ENCODE data around the gene CXCL8.
"Not testable (repeated sequence)": the region's sequence is repeated elsewhere in the genome, so short reads cannot be mapped to it uniquely, and the experiment has no call there.

Gene CXCL8

DNA sequence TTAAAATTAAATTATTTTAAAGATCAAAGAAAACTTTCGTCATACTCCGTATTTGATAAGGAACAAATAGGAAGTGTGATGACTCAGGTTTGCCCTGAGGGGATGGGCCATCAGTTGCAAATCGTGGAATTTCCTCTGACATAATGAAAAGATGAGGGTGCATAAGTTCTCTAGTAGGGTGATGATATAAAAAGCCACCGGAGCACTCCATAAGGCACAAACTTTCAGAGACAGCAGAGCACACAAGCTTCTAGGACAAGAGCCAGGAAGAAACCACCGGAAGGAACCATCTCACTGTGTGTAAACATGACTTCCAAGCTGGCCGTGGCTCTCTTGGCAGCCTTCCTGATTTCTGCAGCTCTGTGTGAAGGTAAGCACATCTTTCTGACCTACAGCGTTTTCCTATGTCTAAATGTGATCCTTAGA lies at the start of gene CXCL8:
TSS of gene CXCL8 (plus strand) at position 217 of the 426 bp plus-strand sequence. CDS start at position 307, 90 bp downstream.
- DNase-seq (ENCODE audit: low read depth), result no peak

DNA sequence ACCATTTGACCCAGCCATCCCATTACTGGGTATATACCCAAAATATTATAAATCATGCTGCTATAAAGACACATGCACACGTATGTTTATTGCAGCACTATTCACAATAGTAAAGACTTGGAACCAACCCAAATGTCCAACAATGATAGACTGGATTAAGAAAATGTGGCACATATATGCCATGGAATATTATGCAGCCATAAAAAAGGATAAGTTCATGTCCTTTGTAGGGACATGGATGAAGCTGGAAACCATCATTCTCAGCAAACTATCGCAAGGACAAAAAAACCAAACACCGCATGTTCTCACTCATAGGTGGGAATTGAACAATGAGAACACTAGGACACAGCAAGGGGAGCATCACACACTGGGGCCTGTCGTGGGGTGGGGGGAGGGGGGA lies 49.2 kb upstream of the CXCL8 start:
- DNase-seq (ENCODE audit: low read depth), result not testable (repeated sequence)

DNA sequence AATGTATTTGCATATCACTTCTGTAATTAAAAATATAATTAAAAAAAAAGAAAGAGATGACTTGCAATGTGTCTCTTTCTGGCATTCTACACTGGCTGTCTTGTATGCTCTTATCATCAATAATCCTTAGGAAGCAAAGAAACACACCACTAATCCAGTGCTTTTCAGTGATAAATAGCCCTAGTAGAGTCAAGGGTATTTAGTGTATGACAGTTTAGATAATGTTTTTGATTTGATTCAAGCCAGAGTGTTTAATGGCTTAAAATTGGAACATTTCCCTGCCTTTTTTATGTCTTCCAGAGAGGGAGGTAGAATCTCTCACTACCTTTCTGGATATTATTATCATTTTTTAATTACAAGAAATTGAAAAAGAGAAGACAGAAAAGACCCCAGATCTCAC lies 48.6 kb upstream of the CXCL8 start:
- no peak for DNase-seq (ENCODE audit: low read depth)

DNA sequence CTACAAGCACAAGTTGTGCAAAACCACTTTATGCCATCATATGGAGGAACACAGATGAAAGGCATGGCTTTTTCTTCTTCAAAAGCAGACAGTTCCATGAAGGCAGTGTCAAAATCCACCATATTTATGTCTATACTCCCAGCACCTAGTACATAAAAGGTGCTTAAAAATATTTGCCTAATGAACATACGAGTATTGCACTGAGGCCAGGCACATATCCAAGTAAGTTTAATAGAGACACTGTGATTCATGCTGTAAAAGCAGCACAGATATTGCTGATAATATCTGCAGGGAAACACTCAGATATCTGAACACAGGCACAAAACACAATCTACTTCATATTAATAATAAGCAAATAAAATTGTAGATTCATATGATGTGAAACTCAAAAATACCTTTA lies 48.1 kb upstream of the CXCL8 start:
- no peak for DNase-seq (ENCODE audit: low read depth)

DNA sequence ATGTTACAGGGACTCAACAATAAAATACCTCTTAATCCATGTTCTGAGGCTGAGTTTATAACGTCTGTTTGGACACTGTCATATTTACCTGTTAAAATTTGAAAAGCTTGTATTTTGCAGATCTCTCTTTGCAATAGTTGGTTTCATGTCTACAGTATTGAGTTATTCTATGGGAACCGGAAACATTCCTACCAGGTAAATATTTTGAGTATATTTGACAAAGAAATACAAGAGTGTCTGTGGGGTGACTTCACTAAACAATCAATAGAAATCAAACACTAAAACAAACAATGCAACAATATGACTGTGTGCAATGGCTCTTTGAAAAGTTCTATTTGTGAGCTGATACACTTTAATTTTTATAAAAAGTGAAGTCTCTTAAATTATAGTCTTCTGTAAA lies 47.7 kb upstream of the CXCL8 start:
- no peak for DNase-seq (ENCODE audit: low read depth)

DNA sequence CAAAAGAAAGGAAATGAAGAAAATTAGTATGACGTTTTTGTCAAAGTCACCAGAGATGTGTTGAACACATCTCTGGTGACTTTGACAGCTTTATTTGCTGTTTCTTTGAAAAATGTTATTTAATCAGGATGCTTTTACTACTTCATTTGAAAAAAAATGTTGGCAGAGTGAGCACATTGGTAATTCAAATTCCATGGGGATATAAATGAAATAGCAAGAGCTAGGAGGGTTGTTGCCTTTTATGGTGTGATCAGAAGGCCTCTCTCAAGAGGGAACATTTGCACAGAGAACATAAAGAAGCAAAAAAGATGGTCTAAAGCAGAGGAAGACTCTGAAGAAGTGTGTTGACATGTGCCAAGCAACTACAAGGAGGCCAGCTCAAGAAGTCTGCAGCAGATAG lies 46.6 kb upstream of the CXCL8 start:
- DNase-seq (ENCODE audit: low read depth), result no peak

DNA sequence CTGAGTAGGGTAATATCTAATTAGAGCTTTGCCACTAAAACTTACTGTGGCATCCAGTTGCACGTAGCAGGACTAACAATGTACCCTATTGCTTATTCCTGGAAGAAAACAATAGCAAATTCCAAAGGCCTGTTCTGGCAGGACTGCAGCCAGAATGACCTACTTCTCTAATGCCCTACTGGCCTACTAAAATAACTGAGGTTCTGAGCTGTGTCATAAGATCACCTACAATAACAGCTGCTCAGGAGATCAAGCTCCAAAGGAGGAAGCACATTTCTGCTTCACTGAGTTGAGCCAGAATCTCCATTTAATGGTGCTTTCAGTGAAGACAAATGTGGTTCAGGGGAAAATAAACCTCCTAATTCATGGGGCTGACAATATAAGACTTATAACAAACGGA lies 42.2 kb upstream of the CXCL8 start:
- DNase-seq (ENCODE audit: low read depth), result no peak

DNA sequence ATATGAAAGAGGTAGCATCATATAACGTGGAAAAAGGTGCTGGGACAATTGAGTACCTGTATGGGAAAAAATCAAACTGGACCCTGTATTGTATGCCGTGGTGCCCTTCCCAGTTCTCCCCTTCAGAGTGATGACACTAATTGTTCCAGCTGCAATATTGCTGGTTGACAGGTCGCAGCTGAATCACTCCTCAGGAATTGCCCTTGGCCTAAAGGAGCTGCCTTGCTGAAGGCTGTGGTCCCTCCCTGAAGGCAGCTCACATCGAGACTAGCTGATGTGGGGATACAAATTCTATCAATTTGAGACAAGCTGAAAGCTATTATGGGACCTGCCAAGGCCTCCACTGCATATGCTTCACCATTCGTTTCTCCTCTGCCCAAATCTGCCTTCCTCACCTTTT lies 39.3 kb upstream of the CXCL8 start:
- no peak for DNase-seq (ENCODE audit: low read depth)

DNA sequence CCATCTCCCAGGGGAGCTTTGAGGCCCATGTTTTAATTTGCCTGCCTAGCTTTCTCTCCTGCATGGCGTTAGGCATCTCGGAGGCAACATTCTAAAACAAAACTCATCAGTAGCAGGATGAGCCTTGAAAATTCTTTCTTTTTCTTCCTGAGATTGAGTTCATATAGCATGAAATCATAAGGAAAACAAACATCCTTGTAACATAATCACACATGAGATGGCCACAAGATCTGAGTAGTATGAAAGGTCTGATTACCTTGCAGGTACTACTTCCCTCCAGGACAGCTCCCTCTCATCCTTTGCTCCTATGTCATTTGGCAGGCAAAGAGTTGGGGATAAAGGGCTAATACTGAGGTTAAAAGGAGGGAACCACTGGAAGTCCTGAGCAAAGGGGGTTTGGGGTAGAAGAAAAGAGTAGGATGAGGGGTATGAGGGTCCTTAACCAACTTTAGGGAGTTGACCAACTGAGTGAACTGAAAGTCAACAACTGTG lies 37.5 kb upstream of the CXCL8 start:
- no peak for DNase-seq (ENCODE audit: low read depth)

DNA sequence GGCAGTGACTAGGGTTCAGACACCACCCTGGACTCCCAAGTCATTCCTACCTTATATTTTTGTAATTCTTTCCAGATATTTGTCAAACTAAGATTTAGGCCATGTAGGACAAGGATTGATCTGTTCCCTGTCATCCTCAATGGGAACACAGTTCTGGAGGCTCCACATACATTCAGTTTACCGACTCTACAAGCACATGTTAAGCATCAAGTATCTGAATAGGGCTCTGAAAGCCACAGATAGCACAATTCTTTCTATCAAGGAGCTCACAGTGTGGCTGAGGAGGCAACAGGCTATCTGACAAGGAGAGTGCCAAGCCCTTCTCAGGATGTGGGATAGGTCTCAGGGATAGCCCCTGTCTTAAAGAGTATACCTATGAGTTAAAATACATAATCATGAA lies 37.0 kb upstream of the CXCL8 start:
- DNase-seq (ENCODE audit: low read depth), result no peak

DNA sequence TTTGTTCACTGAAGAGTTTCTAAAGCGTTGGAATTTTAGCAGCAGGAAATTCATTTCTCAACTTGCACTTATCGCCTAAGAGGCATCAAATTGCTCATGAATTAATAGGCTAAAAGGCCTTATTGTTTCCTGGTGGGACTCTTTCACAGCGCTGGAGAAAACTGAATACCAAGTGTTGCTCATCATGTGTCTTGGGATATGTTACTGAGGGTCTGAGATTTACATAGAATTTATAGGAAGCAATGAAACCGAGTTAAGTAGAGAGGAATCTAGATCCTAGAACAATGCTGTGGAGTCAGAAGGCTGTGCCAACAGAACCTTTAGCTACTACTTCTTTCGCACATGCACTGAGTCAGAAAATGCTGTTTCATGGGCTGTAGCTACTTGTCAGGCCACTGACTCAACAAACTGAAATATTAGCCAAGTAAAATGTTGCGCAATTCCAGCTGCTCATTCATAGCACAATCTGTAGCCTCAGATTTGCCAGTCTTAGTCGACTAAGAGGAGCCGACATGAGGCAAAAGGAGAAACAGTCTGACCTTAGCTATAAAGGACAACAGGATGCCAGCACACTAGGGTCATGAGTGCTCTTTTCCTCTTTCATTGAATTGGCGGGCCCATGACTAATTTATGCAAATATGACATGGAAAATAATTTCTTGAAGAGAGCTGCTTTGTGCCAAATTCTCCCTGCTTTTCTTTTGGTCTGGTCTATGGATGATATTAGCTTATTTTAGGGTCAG lies 35.9 kb upstream of the CXCL8 start:
- DNase-seq (ENCODE audit: low read depth), result no peak

DNA sequence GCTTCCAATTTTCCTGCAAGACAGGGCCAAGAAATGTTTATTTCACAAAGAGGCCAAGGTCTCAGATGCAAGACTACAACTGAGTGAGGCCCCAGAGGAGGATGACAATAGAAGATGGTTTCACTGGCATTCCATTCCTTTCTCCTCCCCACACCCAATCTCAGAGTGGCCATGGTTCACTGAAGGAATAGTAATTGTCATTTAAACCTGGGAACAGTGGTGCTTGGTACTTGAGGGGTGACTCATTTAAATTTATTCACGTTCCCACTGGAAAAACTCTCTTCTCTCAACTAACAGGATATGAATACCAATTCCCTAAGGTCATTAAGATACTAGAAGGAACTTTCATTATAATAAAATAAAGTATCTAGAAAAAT lies 35.3 kb upstream of the CXCL8 start:
- no peak for DNase-seq (ENCODE audit: low read depth)

DNA sequence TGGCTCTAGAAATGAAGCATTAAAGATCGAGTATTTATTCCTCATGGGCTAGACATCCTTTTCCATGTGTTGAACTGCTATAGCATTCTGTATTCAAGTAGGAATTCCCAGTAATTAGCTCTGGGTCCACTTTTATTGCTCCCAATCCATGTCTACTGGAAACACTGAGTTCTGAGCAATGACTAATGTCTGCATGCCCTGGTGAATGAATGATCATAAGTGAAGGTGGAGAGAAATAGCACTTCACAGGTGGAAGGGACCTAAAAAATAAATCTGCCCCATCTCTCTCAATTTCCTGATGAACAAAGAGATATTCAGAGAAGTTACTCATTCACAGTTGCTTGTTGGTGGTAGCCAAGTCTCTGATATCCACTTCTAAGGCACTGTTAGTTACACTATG lies 34.6 kb upstream of the CXCL8 start:
- no peak for DNase-seq (ENCODE audit: low read depth)

DNA sequence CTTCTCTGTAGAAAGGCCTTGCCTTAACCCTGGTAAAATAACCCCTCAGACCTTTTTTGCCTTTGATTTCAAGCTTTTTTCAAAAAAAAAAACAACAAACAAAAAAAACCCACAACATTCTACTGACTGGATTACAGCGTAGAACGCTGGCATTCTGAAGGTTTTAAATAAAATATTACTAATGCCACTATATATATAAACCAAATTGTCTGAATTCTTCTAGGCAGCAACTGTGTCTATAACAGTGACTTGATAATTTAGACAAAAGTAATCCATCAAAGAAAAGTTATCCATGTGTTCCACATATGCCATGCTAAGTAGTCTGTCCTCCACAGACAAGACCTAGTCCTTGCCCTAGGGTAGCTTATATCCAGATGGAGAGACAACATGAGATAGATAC lies 33.6 kb upstream of the CXCL8 start:
- DNase-seq (ENCODE audit: low read depth), result no peak

DNA sequence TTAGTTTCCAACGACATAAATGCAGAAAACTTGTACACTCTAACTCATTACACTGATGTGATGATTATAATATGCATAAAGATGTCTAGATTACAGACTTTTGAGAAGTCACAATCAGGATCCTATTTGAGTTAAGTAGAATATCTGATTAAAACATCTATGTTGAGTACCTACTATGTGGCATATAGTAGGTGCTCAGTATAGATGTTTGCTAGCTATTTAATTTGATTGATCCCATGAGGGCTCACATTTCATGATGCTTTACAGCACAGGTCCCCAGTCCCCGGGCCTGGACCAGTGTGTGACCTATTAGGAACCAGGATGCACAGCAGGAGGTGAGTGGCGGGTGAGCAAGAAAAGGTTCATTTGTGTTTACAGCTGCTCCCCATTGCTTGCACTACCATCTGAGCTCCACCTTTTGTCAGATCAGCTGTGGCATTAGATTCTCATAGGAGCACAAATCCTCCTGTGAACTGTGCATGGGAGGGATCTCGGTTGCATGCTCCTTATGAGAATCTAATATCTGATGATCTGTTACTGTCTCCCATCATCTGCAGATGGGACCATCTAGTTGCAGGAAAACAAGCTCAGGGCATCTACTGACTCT lies 33.0 kb upstream of the CXCL8 start:
- DNase-seq (ENCODE audit: low read depth), result no peak

DNA sequence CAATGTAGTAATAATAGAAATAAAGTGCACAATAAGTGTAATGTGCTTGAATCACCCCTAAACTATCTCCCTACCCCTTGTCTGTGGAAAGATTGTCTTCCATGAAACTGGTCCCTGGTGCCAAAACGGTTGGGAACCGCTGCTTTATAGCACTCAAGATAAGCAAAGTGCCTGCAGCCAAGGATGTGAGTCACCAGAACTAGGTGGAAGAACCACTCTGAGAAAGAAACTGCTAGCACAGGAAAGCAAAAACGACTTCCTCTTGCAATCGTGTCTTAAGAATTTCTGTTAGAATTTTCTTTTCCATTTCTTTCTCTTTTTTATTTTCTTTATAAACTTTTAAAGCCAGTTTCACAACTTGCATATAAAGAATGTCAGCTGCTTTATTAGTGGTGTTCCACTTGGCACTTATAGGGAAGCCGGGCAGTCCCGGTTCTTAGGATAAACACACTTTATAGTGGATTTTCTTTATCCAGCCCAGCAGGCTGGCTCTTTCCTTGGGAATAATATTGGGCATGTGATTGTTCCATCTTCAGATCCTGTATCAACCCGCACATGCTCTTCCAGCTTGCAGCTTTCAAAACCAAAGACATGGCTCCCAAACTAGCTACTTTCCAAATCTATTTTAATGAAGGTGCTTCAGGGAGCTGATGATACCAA lies 32.3 kb upstream of the CXCL8 start:
- DNase-seq (ENCODE audit: low read depth), result no peak

DNA sequence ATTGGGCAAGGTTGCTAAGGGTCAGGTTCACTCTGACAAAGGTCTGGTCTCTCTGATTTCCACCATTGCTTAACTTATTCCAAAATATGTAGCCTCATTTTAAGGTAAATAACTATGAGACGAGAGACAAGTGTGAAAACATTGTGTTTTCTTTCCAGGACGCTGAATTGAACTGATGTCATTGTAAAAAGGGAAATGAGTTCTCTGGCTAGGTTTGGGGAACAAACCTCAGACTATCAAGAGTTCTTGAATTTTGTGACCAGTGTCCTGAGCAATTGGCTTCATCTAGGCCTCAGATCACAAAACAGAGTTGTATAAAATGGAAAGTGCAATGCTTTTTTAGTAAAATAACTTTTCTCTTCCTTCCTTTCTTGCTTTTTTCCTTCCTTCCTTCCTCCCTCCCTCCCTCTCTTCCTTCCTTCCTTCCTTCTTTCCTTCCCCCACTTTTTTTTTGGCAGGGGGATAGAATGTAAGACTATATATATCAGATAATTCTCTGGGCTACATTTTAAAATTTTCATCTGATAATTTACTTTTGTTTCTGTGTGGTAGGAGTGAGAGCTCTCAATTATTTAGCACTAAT lies 30.8 kb upstream of the CXCL8 start:
- no peak for DNase-seq (ENCODE audit: low read depth)

DNA sequence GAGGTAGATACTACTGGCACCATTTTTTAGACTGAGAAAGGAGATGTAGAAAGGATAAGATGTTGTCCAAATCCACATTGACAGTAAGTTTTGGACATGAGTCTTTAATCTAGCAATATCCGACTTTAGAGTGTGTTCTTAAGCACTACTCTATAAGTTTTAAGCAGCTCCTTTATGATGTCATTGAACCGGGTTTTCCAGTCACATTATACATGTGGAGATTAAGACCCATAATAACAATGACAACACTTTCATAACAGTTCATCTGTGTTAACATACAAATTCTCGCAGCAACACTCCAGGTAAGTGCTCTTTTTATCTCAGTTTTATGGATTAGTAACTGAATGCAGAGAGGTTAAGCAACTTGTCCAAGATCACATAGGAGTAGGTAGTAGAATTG lies 30.3 kb upstream of the CXCL8 start:
- no peak for DNase-seq (ENCODE audit: low read depth)

DNA sequence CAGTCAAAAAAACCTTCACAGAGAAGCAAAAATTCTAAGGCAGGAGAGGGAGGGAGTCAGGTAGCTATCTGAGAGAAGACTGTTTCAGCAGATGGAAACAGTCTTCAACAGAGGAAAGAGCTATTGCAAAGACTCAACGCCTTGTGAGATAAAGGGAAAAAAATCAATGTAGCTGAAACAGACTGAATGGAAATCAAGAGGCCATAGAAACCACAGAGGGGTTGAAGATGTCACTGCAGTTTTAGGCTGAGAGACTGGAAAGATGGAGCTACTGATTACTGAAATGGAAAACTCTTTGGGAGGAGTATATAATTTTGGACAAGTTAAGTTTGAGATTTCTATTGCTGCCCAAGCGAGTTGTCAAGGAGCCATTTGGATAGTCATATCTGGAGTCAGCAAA lies 28.4 kb upstream of the CXCL8 start:
- no peak for DNase-seq (ENCODE audit: low read depth)

DNA sequence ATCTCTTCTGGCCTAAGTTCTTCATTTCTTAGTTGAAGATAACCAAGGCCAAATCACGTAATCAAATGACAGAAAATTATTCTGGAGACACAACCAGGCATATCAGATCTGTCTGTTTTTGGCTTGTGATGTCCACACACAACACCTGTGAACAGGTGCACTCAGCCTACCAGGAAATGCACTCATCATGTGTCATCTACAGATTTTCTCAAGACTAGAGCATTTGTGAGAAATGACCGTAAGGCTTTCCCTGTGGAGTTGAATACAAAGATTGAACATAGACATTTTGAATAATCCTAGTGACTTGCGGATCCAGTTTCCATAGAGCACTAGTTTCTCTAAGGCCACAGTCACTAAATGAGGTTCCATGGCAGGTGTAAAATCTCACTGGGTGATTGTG lies 26.7 kb upstream of the CXCL8 start:
- DNase-seq (ENCODE audit: low read depth), result no peak

DNA sequence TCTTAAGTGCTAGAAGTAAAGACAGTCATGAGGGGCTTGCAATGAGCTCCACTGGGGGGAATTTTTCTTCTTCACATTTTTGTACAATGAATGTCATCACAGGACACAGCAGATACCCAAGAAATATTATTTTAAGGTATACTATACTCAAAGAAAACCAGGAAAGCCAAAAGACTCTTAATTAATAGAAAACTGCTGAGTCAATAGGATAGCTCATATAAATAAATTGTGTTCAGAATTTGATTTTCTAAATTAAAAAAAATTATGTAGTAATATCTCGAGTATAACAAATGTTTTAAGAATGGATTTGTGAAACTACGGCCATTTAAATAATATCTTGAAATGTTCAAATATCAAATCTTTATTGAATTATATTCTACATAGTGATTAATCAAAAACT lies 25.7 kb upstream of the CXCL8 start:
- DNase-seq (ENCODE audit: low read depth), result no peak

DNA sequence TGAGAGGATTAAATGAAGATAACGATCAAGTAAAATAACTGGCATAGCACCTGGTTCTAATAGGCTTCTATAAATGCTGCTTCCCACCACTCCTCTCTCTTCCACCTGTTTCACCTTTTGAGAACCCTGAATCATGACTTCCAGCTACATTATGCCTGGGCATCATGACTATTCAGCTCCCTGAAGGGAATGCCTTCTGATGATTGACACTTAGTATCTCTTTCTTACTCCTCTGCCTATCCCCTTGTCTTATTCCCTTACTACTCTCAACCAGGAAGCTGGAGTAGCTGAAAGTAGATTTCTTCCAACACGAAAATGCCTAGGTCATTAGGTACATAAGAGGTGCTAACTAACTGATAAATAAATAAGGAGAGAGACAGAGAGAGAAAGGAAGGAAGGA lies 24.7 kb upstream of the CXCL8 start:
- DNase-seq (ENCODE audit: low read depth), result no peak

Data from activated T-helper 9 cell treated with anti-CD3 and anti-CD28 coated beads, Interleukin-2, amount 50 U/mL, for 16 hours (primary cell).